GM18519 (cell line): ENCODE results near the gene ADRB1.

Experiments used
- ATAC-seq: cut with Tn5 transposase; IDR thresholded peaks from one replicate; pipeline ENCODE4 v1.9.1; 2021; ENCODE audit warnings: mild to moderate bottlenecking, moderate library complexity; ENCODE audit not compliant: unreplicated experiment, low FRiP score

ADRB1 gene

GRCh38 chr10:114043532-114044246 lies at the start of gene ADRB1:
Gene ADRB1, plus strand, starts transcription at chr10:114043866. Its CDS starts 267 bp downstream, at chr10:114044133.
- no peak for ATAC-seq

GRCh38 chr10:113995201-113995600 lies 48.5 kb upstream of the ADRB1 start:
- ATAC-seq: no peak

GRCh38 chr10:113997428-113997827 lies 46.2 kb upstream of the ADRB1 start:
- no peak for ATAC-seq

- no peak for ATAC-seq
These were observed 44.1 kb upstream of the ADRB1 start for GRCh38 chr10:113999531-113999930.

- ATAC-seq: no peak
These were observed 43.1 kb upstream of the ADRB1 start for GRCh38 chr10:114000457-114001010.

- ATAC-seq: no peak
These were observed 41.2 kb upstream of the ADRB1 start for GRCh38 chr10:114002422-114002821.

- ATAC-seq: no peak
These were observed 40.3 kb upstream of the ADRB1 start for GRCh38 chr10:114003161-114003941.

GRCh38 chr10:114009281-114009996 lies 34.2 kb upstream of the ADRB1 start:
- ATAC-seq: no peak

- no peak for ATAC-seq
These were observed 33.4 kb upstream of the ADRB1 start for GRCh38 chr10:114010316-114010715.

- ATAC-seq: no peak
These were observed 31.0 kb upstream of the ADRB1 start for GRCh38 chr10:114012650-114013049.

GRCh38 chr10:114015708-114016107 lies 28.0 kb upstream of the ADRB1 start:
- no peak for ATAC-seq

- no peak for ATAC-seq
These were observed 26.4 kb upstream of the ADRB1 start for GRCh38 chr10:114017271-114017670.

GRCh38 chr10:114017873-114018272 lies 25.8 kb upstream of the ADRB1 start:
- ATAC-seq: no peak

- no peak for ATAC-seq
These were observed 24.4 kb upstream of the ADRB1 start for GRCh38 chr10:114019226-114019625.

GRCh38 chr10:114021154-114021553 lies 22.5 kb upstream of the ADRB1 start:
- ATAC-seq: no peak

- ATAC-seq: no peak
These were observed 21.7 kb upstream of the ADRB1 start for GRCh38 chr10:114021717-114022680.

GRCh38 chr10:114022766-114023597 lies 20.7 kb upstream of the ADRB1 start:
- ATAC-seq: no peak

- peak; percentile 67 for ATAC-seq
These were observed 18.6 kb upstream of the ADRB1 start for GRCh38 chr10:114024876-114025610.
